Cardiac fibroblast (primary cell): ENCODE measurements around the gene C1orf226.

Source experiments
- DNase-seq, 2 donors: peaks; one replicate each; pipeline versions ENCODE4 v3.0.0 to v3.0.0-alpha.2; 2010; ENCODE audit warnings: low read depth in 2 of 2
- H3K4me3 ChIP-seq, 2 donors: replicated peaks in 1 of 2; 1 replicate in 1 of 2; 2 replicates in 1 of 2; pipeline ENCODE4 v1.5.1; 2011; ENCODE audit warnings: low read depth in 2 of 2, low read length in 2 of 2, mild to moderate bottlenecking in 2 of 2, moderate library complexity in 1 of 2
- CTCF ChIP-seq: IDR thresholded peaks from one replicate; pipeline ENCODE4 v1.5.1; 2011; ENCODE audit warnings: low read depth, mild to moderate bottlenecking, low read length, inconsistent platforms

Gene C1orf226

GRCh38 chr1:162374406-162374805 lies 7.1 kb upstream of the C1orf226 start:
- H3K4me3 ChIP-seq, result no peak overlapping the region
- no peak for DNase-seq
- TF ChIP-seq CTCF, result no peak

DNA sequence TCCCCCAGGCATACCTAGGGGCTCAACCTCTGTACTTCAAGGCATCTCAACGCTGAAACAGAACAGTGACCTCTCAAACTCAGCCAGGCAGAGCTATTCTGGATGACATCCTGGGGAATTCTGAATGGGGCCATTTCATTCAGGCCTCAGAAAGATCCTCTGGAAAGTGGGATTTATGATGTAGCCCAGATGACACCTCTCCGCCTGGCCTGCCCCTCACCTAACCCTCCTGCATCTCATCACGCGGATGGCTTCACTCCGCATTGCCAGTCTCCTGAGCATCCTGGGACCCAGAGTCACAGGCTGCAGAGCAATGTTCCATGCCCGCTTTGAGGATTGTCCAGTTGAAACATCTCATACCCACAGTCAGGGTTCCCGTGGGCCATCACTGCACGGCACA lies 6.1 kb upstream of the C1orf226 start:
- DNase-seq, result no peak
- H3K4me3 ChIP-seq, result no peak overlapping the region
- TF ChIP-seq CTCF, result no peak

DNA sequence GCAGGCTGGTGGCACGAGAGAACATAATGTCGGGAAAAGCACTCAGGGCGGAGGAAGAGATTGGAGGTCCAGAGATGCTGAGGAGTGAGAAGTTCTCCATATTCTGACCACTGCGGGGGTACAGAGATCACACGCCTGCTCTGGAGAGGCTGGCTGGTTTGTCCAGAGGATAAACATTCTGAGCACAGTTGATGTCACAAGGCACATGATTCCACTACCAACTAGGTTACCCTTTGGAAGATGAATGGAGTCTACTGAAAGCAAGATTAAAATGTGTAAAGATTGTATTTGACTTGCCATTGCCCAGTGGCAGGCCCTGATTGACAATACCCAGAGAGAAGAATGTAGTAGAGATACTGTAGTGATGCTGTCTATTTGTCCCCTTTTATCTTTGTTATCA lies 4.8 kb upstream of the C1orf226 start, which contains the start of gene SPATA46:
TSS of gene SPATA46 (minus strand) at position 164 of the 400 bp plus-strand sequence. CDS start at position 100, 64 bp downstream.
- no peak for DNase-seq
- no peak for TF ChIP-seq CTCF
- H3K4me3 ChIP-seq, result no peak within 1 kb of the TSS

GRCh38 chr1:162380061-162380846 lies 1.3 kb upstream of the C1orf226 start:
- TF ChIP-seq CTCF, result no peak
- no peak for DNase-seq
- H3K4me3 ChIP-seq, result no peak overlapping the region

DNA sequence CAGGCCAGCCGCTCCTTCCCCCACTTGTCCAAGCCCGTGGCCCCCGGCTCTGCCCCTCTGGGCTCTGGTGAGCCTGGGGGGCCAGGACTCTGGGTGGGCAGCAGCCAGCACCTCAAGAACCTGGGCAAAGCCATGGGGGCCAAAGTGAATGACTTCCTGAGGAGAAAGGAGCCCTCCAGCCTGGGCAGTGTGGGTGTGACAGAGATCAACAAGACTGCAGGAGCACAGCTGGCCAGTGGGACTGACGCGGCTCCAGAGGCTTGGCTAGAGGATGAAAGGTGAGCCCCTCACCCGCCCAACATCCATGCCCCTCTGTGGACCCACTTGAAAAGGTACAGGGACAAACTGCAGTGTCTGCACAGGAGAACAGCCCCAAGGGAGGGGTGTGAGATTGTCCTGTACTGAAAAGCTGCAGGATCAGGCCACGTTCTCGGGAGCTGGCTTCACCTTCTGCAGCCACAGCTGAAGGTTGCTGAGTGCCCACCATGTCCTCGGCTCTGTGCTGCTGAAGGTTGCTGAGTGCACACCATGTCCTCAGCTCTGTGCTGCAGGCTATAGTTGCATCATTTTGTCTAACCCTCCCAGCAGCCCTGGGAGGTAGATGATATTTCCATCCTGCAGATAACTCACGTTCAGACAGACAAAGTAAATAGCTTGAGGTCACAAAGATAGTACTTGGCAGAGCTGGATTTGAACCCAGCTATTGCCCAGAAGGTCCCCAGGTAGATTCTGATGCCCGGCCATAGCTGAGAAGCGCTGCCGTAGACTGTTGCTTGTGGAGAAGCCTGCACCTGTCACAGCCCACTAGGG lies 618 bp downstream of the C1orf226 start:
- no peak overlapping the region for H3K4me3 ChIP-seq
- no peak for TF ChIP-seq CTCF
- DNase-seq, result no peak

GRCh38 chr1:162383091-162383490 lies 1.6 kb downstream of the C1orf226 start:
- no peak for TF ChIP-seq CTCF
- H3K4me3 ChIP-seq, result no peak overlapping the region
- DNase-seq, result no peak
